ENCODE results near the gene RHBDD3. TPM values are rescaled to one million over a fixed set of nuclear protein-coding genes. Genes with fewer than 3 reads are reported as not detected.

The RHBDD3 gene
- total and polyA plus RNA-seq, 2 donors (not counting 1 experiment from before 2014, with no cell fraction given): 11.9 to 12.5 TPM

DNA sequence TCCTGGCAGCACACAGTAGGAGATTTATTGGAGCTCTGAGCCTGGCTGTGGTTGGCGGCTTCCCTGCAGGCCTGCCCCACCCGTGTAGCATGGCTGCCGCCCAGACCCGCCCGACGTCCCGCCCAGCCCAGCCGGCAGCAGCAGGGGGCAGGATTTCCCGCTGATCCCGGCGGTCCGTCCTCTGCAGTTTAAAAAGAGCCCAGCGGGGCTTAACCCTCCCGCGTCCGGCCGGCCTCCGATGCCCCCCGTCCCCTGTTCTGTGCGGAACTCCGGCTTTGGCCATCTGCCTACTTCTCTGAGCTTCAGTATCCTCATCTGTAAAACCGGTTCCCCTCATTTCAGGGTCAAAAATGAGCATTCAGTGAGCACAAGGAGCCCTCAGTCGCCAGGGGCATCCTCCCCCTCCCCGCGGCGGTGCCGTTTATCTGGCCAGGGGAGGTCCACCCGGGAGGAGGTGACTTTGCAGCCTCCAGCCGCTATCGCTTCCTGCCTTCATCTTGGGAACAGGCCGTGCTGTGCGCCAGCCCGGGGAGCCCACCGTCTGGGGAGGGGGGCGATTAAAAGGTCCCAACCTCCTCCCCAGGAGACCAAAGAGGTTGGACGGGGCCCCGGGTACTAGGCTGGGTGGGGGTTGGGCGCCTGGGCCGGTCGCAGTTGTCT lies 38.5 kb upstream of the RHBDD3 start, which contains the start of gene GAS2L1:
Gene GAS2L1, plus strand, starts transcription at position 476 of the 660 bp plus-strand sequence. CDS start 1,456 bp downstream, outside the sequence.
- intact Hi-C loops (cut with micrococcal nuclease): no loop called here
- DNase-seq (peak; percentile 60), ATAC-seq (ENCODE audit: low read depth) (peak; percentile 53)
- Histone ChIP-seq H3K9ac (ENCODE audit: low read length) (peak within 1 kb of the TSS; percentile 68), H3K9me3 (ENCODE audit: control extremely low read depth in 1 of 3, control insufficient read depth in 2 of 3, insufficient read depth in 1 of 3, low read length in 2 of 3) (peaks cover 0 to 19% (median 0%) of the 10 kb centered on the region in 3 donors), H3K4me1 (ENCODE audit: control insufficient read depth in 2 of 2, insufficient read depth in 2 of 2, low read length in 2 of 2) (peaks cover 21 to 27% of the 10 kb centered on the region in 2 donors), H3K4me3 (ENCODE audit: control extremely low read depth in 1 of 5, extremely low read depth in 1 of 5, insufficient read depth in 1 of 5, low read depth in 2 of 5, low read length in 4 of 5) (peak within 1 kb of the TSS; percentile 33 to 71 (median 46)), H4K20me1 (ENCODE audit: control insufficient read depth, insufficient read depth, low read length, poor library complexity, severe bottlenecking) (no peaks in the 10 kb centered on the region), H3K36me3 (replicated peaks in 1 of 2; ENCODE audit: control extremely low read depth in 1 of 2, control insufficient read depth in 1 of 2, extremely low read depth in 1 of 2, insufficient read depth in 2 of 2, low read length in 1 of 2) (no peaks in the 10 kb centered on the region), H3K4me2 (replicated peaks; ENCODE audit: low read depth, low read length, poor library complexity, severe bottlenecking) (peak within 1 kb of the TSS; percentile 99), H3K79me2 (ENCODE audit: control insufficient read depth, insufficient read depth, low read length) (peaks cover 2% of the 10 kb centered on the region), H3K27ac (ENCODE audit: low read length in 2 of 2) (no peak within 1 kb of the TSS), H2AFZ (ENCODE audit: insufficient read depth, low read depth, low read length, poor library complexity, severe bottlenecking) (peak within 1 kb of the TSS; percentile 74), H3K27me3 (replicated peaks in 1 of 4; ENCODE audit: control extremely low read depth in 1 of 4, control insufficient read depth in 3 of 4, insufficient read depth in 4 of 4, low read length in 3 of 4) (peaks cover 0 to 45% (median 16%) of the 10 kb centered on the region in 4 experiments)
- Mint-ChIP-seq H3K27me3 (peaks cover 23% of the 10 kb centered on the region), H3K4me3 (peak within 1 kb of the TSS; percentile 85), H3K9me3 (ENCODE audit: insufficient read depth) (no peaks in the 10 kb centered on the region), H3K4me1 (peaks cover 23% of the 10 kb centered on the region), H3K27ac (no peak within 1 kb of the TSS)
- peak; percentile 68 for TF ChIP-seq EZH2 (IDR thresholded peaks at IDR 0.05; ENCODE audit: borderline replicate concordance, insufficient read depth, low read depth, low read length, poor library complexity, severe bottlenecking)
- TF ChIP-seq, protein P1, sequence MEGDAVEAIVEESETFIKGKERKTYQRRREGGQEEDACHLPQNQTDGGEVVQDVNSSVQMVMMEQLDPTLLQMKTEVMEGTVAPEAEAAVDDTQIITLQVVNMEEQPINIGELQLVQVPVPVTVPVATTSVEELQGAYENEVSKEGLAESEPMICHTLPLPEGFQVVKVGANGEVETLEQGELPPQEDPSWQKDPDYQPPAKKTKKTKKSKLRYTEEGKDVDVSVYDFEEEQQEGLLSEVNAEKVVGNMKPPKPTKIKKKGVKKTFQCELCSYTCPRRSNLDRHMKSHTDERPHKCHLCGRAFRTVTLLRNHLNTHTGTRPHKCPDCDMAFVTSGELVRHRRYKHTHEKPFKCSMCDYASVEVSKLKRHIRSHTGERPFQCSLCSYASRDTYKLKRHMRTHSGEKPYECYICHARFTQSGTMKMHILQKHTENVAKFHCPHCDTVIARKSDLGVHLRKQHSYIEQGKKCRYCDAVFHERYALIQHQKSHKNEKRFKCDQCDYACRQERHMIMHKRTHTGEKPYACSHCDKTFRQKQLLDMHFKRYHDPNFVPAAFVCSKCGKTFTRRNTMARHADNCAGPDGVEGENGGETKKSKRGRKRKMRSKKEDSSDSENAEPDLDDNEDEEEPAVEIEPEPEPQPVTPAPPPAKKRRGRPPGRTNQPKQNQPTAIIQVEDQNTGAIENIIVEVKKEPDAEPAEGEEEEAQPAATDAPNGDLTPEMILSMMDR (IDR thresholded peaks at IDR 0.05): peak; percentile 48
- WGBS (ENCODE audit: insufficient coverage): under 1% methylated on average over 38 of the region's 40 CpGs
- ChIA-PET POLR2A (no interaction called here), CTCF (interaction anchor here (0.7 to 1.6 kb wide), 2 partner anchors 218 to 1173 kb away, joined by 3 to 5 read pairs; no protein-coding TSS in a partner anchor)

DNA sequence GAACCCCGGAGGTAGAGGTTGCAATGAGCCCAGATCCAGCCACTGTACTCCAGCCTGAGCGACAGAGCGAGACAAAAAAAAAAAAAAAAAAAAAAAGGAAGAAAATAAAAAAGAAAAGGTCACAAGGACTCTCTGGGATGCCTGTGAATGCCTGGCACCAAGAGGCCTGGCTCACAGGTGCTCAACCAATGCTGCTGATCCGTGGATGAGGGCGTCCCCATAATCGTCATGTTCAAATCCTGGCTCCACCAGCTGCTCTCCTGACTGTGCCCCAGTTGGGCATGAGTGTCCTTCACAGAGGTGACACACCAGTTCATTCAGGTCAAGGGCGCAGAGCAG lies 38.0 kb upstream of the RHBDD3 start:
- POLR2A ChIA-PET: interaction anchor here (0.7 kb wide), 1 partner anchor 160 kb away, joined by 6 read pairs; no protein-coding TSS in a partner anchor
- peak overlapping the region; percentile 74 for H2AFZ ChIP-seq (ENCODE audit: insufficient read depth, low read depth, low read length, poor library complexity, severe bottlenecking)
- Mint-ChIP-seq H3K27me3 (peaks cover 21% of the 10 kb centered on the region), H3K27ac (no peak overlapping the region), H3K4me3 (peak overlapping the region; percentile 83), H3K4me1 (peaks cover 20% of the 10 kb centered on the region), H3K9me3 (ENCODE audit: insufficient read depth) (no peaks in the 10 kb centered on the region)
- CTCF ChIA-PET: interaction anchor here (0.7 to 1.6 kb wide), 2 partner anchors 219 to 1174 kb away, joined by 3 to 5 read pairs; no protein-coding TSS in a partner anchor
- no peak for DNase-seq
- H3K9me3 ChIP-seq (ENCODE audit: control extremely low read depth in 1 of 3, control insufficient read depth in 2 of 3, insufficient read depth in 1 of 3, low read length in 2 of 3): peaks cover 0 to 14% (median 0%) of the 10 kb centered on the region in 3 donors
- peak overlapping the region; percentile 68 for H3K9ac ChIP-seq (ENCODE audit: low read length)
- peaks cover 0 to 2% of the 10 kb centered on the region in 2 experiments for H3K36me3 ChIP-seq (replicated peaks in 1 of 2; ENCODE audit: control extremely low read depth in 1 of 2, control insufficient read depth in 1 of 2, extremely low read depth in 1 of 2, insufficient read depth in 2 of 2, low read length in 1 of 2)
- no peak overlapping the region for H3K27ac ChIP-seq (ENCODE audit: low read length in 2 of 2)
- peak overlapping the region; percentile 99 for H3K4me2 ChIP-seq (replicated peaks; ENCODE audit: low read depth, low read length, poor library complexity, severe bottlenecking)
- TF ChIP-seq, protein P1 (IDR thresholded peaks at IDR 0.05): no peak
- no peak for TF ChIP-seq EZH2 (IDR thresholded peaks at IDR 0.05; ENCODE audit: borderline replicate concordance, insufficient read depth, low read depth, low read length, poor library complexity, severe bottlenecking)
- ATAC-seq (ENCODE audit: low read depth): no peak
- no peaks in the 10 kb centered on the region for H4K20me1 ChIP-seq (ENCODE audit: control insufficient read depth, insufficient read depth, low read length, poor library complexity, severe bottlenecking)
- intact Hi-C loops (cut with micrococcal nuclease): no loop called here
- H3K27me3 ChIP-seq (replicated peaks in 1 of 4; ENCODE audit: control extremely low read depth in 1 of 4, control insufficient read depth in 3 of 4, insufficient read depth in 4 of 4, low read length in 3 of 4): peaks cover 0 to 40% (median 16%) of the 10 kb centered on the region in 4 experiments
- H3K4me1 ChIP-seq (ENCODE audit: control insufficient read depth in 2 of 2, insufficient read depth in 2 of 2, low read length in 2 of 2): peaks cover 16 to 22% of the 10 kb centered on the region in 2 donors
- 31% methylated on average over 4 of the region's 7 CpGs for WGBS (ENCODE audit: insufficient coverage)
- H3K4me3 ChIP-seq (ENCODE audit: control extremely low read depth in 1 of 5, extremely low read depth in 1 of 5, insufficient read depth in 1 of 5, low read depth in 2 of 5, low read length in 4 of 5): no peak overlapping the region
- H3K79me2 ChIP-seq (ENCODE audit: control insufficient read depth, insufficient read depth, low read length): peaks cover 2% of the 10 kb centered on the region

All from B cell (primary cell).